GM18499 (cell line): ENCODE measurements around the gene BTN1A1.

ENCODE experiments used
- ATAC-seq: cut with Tn5 transposase; IDR thresholded peaks from one replicate; pipeline ENCODE4 v1.9.1; 2021; ENCODE audit warnings: moderate number of reproducible peaks; ENCODE audit not compliant: insufficient read depth, unreplicated experiment

Gene BTN1A1

DNA sequence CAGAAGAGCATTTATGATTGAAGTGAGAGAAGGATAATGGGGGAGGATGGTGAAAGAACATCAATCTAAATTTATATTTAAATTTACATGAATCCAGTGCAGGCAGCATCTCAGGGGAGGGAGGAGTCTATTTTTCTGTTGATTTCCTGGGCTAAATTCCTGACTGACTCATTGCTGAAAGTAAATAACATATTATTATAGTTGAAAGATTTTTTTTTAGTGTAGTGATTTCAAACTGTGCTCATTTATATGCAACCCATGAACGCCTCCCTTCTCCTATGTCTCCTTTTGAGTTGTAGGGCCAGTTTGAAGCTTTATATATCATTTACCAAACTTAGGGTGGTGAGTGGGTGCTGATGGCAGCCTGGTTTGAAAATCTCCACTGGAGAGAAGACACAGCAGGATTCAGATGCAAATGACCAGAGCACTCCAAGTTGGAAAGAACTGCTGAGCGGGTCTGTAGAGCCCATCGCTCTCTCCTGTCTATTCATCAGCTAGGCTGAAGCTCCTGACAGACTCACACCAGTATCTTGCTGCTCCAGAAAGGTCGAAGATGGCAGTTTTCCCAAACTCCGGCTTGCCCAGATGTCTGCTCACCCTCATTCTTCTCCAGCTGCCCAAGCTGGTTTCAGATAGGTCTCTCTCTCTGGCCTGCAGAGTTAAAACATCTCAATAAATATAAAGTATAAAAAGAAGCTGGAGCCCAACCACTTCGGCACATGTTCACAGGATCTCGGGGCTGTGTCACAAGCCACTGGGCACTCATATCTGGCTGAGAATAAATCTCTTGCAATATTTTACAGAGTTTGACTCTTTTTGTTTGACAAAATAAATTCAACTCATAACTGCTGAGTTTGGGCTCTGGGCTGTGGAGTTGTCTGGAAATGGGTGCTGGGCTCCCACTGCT is 24.0 kb upstream of the BTN1A1 start:
- ATAC-seq: no peak

DNA sequence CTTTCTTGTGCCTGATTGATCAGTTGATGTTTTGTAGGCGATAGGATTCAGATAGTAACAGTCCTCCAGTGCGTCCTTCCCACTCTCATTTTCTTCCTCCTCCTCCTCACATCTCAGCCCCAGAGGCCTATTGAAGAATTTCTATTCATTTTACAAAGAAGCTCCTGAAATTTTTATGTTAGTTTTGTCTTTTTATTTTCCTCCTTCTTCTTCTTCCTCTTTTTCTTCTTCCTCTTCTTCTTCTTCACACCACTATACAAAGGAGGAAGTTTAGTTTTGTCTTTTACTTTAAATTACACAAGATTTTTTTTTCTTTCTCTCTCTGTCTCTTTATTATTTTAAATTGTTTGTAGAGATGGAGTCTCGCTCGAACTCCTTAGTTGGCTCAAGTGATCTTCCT is 23.2 kb upstream of the BTN1A1 start:
- ATAC-seq: no peak

- ATAC-seq: no peak
Measured at GRCh38 chr6:26477426-26477825, 22.7 kb upstream of the BTN1A1 start.

GRCh38 chr6:26478100-26478984 is 21.8 kb upstream of the BTN1A1 start:
- ATAC-seq: no peak

GRCh38 chr6:26478985-26479278 is 21.2 kb upstream of the BTN1A1 start:
- ATAC-seq: no peak

GRCh38 chr6:26482338-26482737 is 17.8 kb upstream of the BTN1A1 start:
- ATAC-seq: no peak

DNA sequence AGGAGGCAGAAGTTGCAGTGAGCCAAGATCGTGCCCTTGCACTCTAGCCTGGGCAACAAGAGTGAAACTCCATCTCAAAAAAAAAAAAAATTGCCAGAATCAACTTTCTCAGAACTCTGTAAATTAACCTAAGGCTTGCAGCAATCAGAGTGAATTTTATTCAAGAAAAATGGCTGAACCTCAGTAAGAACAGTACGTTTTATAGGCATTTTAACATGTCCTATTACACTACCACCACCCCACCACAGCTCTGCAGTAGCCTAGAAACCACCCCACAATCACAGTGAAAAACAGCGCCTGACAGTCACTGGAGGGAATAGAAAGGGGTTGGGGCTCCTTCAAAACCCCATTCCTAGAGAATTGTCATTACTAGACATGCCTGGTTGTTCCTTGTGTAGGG is 16.4 kb upstream of the BTN1A1 start:
- ATAC-seq: no peak

DNA sequence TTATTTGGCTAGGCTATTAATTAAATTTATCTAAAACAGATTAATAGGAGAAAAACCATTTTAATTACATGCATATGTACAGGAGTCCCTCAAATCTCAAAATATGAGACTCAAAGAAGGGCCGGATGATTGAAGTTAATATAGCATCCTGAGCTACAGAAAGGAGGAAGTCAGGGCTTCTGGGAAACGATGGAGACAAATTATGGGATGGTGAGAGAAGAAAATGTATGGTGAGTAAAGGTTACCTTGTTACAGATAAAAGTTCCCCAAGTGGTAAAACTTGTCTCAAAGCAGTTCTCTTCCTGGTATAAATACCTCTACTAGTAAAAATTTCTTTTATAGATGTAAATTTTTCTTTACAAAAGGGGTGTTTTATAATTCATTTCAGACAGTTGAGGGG is 15.9 kb upstream of the BTN1A1 start:
- no peak for ATAC-seq

DNA sequence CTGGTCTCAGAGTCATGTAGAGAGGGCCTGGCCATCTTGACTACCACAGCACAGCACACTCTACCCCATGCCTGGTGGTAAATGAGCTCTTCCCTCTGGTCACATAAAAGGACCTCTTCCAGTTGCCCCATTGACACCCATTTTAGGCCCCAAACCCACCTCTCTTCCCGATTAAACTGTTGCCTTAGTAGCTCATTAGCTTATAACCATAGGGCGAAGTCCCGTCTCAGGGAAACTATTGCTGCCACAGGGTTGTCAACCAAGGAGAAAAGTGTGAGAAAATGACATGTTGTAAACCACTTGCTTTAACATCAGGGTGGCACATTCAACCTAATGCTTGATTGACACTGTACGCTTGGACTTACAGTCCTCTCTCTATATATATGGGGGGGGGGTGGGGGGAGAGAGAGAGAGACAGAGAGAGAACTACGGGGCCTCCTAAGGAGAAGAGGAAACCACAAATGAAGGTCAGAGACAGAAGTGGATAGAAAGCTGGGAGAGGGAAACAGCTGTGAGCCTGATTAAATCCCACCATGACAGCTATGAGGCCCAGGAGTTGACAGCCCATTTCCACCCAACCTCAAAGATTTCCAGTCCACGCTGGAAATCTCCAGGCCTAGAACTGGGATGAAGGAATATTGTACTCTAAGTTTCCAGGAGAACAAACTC is 14.9 kb upstream of the BTN1A1 start:
- no peak for ATAC-seq

- ATAC-seq: no peak
Measured at GRCh38 chr6:26486358-26486757, 13.7 kb upstream of the BTN1A1 start.

- ATAC-seq: no peak
Measured at GRCh38 chr6:26487466-26487865, 12.6 kb upstream of the BTN1A1 start.

GRCh38 chr6:26489996-26490964 is 9.8 kb upstream of the BTN1A1 start:
- no peak for ATAC-seq

GRCh38 chr6:26491604-26492003 is 8.5 kb upstream of the BTN1A1 start:
- ATAC-seq: no peak

DNA sequence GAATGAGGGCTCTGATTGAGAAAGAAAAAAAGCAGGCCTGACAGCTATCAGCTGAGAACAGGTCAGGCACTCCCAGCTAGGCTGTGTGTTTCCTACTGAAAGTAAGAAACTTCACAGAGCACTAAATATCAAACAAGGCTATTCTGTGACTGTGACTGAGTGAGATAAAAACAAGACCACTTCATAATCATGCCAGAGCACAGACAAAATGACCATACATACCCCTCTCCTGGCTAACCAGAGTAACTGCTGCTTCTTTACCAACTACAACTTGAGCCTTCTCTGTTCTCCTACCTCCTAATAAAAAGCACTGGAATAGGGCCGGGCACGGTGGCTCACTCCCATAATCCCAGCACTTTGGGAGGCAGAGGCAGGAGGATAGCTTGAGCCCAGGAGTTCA is 6.8 kb upstream of the BTN1A1 start:
- ATAC-seq: no peak

- ATAC-seq: no peak
Measured at GRCh38 chr6:26494117-26494516, 6.0 kb upstream of the BTN1A1 start.

DNA sequence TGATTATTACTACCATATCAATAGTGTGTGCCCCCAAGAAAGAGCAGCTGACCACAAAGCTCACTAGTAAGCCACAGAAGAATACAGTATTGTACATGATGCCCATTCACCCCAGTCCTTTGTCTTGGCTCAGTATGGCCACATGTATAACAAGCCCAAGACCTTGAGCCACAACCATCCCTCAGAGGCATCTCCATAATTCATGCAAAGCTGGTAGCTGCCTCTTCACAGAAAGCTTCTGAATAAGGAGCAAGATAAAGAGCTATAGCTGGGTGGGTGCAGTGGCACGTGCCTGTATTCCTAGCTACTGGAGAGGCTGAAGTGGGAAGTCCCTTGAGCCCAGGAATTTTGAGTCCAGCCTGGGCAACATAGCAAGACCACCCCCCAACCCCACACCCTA is 4.8 kb upstream of the BTN1A1 start:
- ATAC-seq: no peak

GRCh38 chr6:26497610-26498009 is 2.5 kb upstream of the BTN1A1 start:
- ATAC-seq: no peak

DNA sequence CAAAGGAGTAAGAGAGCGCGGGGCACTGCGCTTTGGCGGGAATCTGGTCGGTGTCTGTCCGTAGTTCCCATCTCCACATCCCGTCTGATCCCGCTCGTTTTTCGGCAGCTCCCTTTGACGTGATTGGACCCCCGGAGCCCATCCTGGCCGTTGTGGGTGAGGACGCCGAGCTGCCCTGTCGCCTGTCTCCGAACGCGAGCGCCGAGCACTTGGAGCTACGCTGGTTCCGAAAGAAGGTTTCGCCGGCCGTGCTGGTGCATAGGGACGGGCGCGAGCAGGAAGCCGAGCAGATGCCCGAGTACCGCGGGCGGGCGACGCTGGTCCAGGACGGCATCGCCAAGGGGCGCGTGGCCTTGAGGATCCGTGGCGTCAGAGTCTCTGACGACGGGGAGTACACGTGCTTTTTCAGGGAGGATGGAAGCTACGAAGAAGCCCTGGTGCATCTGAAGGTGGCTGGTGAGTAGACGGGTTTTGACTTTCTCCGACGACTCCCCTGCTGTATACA is 1.4 kb downstream of the BTN1A1 start:
- no peak for ATAC-seq

DNA sequence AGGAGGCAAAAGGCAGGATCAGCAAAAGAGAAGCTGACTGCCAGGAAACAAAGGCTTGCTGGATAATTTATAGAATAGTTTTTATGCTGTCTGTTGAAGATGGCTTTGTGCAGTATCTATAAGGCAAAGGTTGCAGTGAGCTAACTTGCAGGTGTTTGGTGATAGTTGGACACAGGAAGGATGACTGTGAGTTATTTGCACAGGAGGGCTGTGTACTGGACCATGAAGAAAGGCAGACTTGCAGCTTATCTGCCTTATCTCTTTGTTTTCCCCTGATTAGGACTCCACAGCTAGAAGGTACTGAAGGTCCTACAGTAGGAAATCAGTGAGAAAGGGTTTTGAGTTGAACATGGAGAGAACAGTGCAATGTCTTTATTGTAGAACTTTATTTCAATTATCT is 2.1 kb downstream of the BTN1A1 start:
- ATAC-seq: no peak

GRCh38 chr6:26502626-26503025 is 2.5 kb downstream of the BTN1A1 start:
- ATAC-seq: no peak
